GM19239 (cell line): ENCODE measurements around the gene GSTM3.
"Not testable (repeated sequence)": the region's sequence is repeated elsewhere in the genome, so short reads cannot be mapped to it uniquely, and the experiment has no call there.

Experiments
- DNase-seq: peaks from one replicate; pipeline ENCODE4 v3.0.0; 2011; ENCODE audit warnings: low spot score; ENCODE audit not compliant: insufficient read length
- FAIRE-seq: peaks from 2 replicates; lab custom pipeline; 2011; peaks lifted over from hg19 to GRCh38; lab: Jason Lieb, UNC

The GSTM3 gene

DNA sequence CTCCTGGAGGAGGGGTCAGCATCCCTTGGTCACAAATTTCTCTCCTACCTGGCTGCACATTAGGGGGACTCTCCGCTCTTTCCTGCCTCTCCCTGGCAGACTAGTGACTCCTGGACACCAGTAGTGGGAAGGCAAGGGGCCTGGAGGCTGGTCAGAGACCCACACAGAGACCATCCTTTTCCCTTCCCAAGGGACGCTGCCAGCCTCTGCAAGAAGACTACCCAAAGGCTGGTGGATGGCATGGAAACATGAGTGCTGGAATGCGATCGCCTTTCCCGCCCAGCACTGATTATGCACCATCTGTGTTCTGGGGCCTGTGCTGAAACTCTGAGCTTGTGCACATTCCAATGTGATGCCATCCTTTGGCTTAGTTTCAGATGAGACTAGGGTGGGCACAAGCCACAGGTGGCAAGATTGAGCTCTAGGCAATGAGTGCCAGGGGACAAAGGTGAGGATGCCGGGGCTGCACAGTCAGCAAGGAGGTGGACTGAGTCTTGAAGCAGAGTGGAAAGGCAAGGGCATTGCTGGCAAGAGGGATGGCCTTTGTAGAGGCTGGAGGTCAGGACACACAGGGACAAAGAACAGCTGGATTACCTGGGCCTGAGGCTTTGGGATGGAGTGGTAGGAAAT lies 35.5 kb upstream of the GSTM3 start:
- DNase-seq = no peak
- FAIRE-seq = no peak

DNA sequence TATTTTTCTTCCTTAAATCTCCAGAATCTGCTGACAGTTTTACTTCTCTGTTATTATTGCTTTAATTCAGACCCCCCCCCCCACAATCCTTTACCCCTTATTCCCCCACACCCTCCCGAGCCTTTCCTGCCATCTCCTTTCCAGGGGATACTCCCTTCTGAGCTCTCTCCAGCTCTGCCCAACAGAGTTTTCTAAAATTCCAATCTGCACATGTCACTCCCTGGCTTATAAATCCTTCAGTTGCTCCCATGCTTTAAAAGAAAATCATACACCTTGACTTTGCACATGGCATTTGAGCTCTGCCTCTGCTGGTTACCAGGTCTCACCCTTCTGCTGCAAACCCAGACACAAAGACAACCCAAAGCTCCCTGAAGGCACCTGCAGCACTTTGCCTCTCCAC lies 34.6 kb upstream of the GSTM3 start:
- FAIRE-seq (no peak), DNase-seq (no peak)

DNA sequence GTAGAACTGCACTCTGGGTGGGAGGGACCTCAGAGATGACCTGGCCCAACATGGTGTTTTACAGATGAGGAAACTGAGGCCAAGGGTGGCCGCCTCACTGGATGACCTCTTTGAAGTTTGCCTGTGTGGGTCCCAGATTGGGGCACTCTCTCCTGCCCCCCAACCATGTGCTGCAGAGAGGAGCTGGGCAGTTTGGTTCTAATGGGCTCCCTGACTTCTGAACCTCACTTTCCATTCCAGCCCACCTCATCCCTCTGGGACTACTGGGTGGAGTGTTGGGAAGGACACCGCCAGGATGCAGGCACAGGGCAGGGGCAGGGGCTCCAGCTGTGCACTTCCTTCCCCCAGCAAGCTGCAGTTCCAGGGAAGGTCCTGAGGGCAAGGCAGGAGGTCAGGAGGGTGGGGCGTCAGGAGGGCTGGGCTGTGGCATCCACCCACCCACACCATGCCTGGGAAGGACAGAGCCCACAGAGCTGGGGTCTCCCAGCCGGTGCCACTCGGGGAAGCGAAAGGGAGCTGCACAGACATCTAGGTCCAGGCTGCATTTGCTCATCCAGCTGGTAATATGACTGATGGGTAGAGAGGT lies 33.2 kb upstream of the GSTM3 start:
- no peak for DNase-seq
- no peak for FAIRE-seq

DNA sequence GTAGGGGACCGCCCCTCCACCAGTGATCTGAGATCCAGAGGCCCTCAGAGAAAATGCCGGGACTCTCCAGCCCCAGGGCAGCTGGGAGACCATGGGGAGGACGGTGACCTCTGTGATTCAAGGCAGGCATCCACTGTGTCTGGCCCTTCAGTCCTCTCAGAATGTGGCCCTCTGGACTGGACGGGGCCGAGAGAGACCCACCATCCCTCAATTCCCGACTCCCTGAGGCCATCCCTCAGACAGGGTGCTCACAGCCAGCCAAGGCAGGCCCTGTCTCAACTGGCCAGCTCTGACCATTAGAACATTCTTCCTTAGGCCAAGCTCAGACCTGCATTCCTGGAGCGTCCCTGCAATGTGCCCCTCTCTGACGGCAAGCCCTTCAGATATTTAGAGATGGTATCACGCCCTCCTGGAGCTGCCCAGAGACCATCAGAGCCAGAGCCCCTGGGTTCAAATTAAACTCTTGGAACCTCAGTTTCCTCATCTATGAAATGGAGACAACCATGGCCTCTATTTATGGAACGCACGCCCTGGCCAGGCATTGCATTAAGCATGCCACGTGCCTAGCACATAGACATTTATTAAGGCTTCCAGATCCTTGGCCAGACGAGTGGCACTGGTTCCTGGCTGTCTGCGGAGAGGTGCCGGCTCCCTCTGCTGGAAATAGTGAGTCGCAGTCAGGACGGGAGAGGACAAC lies 32.5 kb upstream of the GSTM3 start:
- DNase-seq (peak; percentile 70), FAIRE-seq (peak; percentile 71)

DNA sequence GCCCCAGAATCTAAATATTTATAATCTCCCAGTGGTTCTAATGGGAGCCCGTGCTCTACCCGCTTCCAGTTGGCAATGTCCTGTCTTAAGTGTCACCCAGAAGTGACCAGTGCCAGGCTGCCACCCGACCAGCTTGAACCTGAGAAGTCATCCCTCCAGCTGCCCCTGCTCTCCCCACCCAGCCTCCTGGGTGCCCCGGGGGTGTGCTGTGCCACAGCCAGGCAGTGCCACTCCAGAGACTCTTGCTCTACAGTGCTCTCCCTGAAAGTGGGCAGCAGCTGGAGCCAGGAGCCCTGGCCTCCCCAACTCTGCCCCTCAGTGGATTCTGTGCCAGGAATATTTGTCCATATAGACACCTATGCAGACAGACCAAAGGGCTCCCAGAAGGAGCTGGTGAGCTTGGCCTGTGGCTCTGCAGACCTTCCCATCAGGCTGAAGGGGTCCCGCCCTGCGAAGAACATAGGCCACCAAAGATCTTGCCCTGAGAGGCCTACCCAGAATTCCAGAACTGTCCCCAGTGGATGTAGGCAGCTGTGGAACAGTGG lies 31.9 kb upstream of the GSTM3 start:
- DNase-seq (no peak), FAIRE-seq (no peak)

DNA sequence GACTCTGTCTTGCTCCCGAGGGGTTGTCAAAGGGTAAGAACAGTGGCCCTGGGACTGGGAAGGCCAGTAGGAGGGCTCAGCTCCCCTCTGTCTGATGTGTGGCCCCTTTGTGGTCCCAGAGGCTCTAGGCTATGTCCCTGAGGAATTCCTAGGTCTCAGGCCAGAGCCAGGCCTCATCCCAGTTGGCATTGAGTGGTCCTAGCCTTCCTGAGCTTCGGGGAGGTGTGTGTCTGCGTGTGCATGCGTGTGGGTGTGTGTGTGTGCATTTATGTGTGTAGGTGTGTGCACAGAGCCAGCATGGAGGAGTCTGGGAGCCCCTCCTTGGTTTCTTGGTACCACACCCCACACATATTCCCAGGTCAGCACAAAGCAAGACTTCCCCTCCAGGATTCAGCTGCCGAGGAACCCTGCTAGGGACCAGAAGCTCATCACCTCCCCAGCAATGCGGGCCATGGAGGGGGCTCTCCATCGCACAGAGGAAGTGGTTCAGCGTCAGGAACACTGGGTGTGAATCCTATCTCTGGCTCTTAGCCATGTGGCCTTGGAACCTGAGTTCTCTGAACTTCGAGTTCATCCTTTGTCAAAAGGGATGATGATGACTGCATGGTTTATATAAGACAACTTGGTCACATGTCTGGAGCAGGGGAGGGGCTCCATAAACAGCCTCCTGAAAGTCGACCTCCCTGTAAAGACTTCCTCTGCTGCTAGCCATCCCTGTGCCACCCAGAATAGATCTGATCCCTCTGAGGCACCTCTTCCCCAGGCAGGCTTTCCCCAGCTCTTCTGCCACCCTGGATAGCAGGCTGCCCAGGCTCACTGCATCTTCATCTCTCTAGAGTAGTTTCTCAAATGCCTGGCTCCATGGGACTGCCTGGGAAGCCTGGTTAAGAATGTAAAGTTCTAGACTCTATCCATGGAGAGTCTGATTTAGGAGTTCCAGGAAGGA lies 31.1 kb upstream of the GSTM3 start:
- DNase-seq (no peak), FAIRE-seq (no peak)

DNA sequence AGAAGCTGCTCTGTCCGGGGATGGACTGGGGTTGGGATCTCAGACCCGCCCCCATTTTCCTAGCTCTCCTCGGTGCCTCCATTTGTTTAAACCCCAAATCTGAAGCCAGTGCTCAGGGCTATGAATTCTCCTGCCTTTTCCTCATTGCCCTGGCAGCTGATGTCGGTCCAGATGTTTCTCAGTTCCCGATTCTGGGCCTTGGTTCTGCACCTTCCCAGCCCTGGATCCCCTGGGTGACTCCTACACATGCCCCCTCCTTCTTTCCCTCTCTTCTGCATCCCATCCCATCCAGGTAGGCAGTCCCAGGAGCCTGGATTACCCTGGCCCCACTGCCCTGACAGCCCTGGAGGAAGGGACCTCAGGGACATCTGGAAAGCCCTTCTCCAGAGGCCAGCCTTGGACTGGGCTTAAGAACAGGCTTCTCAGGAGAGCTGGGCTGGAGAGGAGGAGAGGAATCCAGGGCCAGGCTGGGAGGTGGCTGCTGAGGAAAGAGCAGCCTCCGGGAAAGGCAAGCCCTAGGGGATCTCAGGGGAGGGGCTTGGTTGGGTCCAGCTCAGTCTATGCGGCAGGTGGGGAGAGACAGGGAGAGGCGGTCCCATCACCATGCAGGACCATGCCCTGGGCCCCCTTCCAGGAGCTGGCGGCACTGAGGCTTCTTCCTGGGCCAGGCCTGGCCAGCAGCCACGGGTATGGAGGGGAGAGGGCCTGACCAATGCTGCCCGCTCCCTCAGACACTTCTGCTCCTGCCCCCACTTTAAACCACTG lies 29.7 kb upstream of the GSTM3 start:
- no peak for FAIRE-seq
- no peak for DNase-seq

DNA sequence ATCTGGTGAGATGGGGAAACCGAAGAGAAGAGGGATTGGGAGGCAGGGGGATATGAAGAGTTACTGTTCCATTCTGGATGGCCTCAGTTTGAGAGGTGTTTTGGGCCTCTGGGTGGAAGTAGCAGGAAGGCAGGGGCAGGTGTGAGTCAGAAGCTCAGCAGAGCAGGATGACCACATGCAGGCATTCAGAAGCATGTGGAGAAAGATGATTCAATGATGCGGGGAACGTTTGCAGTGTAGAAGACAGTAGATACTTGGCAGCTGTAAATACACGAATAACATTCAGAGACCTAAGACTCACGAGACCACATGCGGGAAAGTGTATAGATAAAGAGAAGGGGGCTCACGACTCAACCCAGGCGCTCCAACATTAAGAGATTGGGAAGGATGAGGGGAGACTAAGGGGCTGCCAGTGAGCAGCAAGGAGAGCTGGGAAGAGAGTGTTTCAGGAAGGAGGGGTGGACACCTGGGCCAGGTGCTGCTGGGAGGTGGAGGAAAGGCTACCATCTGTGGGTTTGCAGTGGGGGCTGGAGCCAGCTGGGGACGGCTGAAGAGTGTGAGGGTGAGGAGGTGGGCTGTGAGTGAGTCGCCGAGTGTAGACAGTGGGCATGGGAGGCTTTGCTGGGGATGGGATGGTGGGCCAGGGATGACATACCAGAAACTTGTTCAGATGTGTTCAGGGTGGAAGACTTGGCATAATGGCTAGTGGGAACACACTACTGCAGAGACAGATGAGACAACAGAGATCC lies 28.7 kb upstream of the GSTM3 start:
- no peak for FAIRE-seq
- no peak for DNase-seq

DNA sequence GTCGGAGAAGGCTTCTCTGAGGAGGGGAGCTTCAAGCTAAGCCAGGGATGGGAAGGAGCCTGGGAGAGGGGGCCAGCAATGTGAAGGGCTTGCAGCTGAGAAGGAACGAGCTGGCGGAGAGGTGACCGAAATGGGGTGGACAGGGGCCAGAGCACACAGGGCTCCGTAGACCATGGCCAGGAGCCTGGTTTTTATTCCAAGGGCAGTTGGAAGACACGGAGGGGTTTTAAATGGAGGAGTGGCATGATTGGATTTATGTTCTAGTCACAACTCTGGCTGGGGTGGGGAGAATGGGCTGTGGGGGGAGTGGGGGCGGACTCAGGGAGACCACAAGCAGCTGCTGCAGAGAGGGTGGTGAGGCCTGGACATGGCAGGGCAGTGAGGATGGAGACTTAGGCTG lies 28.0 kb upstream of the GSTM3 start:
- FAIRE-seq = no peak

DNA sequence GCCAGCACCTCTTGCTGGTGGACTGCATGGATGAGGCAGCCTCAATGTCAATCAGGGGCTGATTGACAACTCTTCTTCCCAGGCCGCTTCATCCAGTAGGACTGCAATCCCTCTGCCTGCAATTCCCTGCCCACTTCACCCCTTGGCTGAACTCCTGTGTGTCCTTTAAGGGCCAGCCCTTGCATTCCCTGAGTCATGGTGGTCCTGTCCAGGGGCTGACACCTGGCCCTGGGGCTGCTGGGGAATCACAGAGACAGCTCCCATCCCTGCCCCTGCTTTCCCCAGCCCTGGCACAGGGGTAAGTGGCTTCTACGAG lies 27.5 kb upstream of the GSTM3 start:
- DNase-seq = no peak
- no peak for FAIRE-seq

More for the DNA sequence above, 28.0 kb upstream of the GSTM3 start:
- DNase-seq = no peak

DNA sequence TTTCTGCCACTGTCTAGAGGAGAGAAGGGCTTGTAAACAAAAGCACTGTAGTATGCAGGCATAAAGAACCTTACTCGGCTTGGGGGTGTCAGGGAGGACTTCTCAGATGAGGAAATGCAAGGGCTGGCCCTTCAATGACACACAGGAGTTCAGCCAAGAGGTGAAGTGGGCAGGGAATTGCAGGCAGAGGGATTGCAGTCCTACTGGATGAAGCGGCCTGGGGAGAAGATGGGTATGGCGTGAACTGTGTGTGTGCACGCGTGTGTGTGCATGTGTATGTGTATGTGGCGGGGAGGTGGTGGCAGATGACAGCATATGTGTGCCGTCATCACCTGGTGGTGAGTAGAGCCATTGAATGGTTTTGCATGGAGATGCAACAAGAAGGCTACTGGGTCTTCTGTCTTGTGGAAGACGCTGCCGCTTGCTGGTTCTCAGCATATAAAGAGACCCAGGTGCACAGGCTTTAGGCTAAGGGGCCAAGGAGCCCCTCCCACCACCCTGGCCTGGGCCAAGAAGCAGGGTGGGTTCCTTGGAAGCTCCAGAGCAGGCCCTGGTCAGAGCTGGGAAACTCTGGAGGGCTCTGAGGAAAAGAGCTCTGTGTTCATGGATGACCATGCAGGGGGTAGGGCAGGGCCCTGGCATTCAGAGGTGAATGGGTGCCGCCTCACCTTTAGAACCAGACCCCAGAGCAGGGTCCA lies 26.9 kb upstream of the GSTM3 start:
- FAIRE-seq (no peak), DNase-seq (no peak)

DNA sequence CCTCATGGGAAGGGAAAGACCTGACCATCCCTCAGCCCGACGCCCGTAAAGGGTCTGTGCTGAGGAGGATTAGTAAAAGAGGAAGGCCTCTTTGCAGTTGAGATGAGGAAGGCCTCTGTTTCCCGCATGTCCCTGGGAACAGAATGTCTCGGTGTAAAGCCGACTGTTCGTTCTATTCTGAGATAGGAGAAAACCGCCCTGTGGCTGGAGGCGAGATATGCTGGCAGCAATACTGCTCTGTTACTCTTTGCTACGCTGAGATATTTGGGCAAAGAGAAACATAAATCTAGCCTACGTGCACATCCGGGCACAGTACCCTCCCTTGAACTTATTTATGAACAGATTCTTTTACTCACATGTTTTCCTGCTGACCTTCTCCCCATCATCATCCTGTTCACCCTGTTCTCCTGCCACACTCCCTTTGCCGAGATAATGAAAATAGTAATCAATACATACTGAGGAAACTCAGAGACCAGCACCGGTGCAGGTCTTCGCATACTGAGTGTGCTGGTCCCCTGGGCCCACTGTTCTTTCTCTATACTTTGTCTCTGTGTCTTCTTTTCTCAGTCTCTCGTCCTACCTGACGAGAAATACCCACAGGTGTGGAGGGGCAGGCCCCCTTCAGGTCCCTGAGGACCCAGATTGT lies 26.3 kb upstream of the GSTM3 start:
- DNase-seq, FAIRE-seq: not testable (repeated sequence)

DNA sequence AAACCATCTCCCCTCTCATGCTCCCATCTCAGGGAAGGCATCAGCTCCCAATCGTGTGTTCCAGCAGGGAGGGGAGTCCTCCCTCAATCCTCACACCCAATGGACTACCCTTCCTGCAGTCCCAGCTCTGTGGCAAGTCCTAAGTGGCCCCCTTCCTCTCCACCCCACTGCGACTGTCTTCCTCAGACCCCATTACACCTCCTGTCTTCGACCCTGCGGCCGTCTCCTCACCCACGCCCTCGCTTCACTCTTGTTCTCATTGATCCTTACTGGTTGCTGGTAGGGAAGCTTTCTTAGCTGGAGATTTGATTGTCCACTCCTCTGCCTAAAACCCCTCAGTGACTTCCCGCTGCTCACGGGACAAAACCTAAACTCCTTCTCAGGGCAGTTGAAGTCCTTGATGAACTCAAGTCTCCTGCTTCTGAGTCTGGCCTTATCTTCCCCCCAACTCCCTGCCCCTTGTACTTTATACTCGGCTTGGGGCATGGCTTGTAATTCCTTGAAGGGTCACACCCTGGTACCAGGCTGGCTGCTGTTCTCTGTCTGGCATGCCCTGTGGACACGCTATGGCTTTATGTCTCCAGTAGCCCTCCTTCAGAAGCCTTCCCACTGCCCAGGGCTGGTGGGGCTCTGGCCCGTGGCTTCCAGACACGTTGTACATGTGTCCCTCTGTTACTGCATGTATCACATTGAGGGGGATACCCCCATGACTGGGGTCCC lies 25.2 kb upstream of the GSTM3 start:
- no peak for DNase-seq
- FAIRE-seq = no peak

DNA sequence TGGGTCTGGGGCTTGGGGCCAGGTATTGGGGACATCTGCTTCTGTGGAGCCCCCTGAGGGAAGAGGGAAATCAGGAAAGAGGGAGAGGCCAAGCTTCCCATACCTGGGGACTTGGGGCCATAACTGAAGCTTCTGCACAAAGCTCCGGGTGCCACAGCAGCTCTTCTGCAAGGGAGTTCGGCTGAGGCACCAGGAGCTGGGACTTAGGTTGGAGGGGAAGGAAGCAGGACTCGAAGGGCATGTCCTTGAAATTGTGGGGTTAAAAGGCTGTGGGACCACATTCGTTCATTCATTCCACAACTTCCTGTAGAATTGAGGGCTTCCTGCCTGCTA lies 24.6 kb upstream of the GSTM3 start:
- no peak for DNase-seq
- no peak for FAIRE-seq

DNA sequence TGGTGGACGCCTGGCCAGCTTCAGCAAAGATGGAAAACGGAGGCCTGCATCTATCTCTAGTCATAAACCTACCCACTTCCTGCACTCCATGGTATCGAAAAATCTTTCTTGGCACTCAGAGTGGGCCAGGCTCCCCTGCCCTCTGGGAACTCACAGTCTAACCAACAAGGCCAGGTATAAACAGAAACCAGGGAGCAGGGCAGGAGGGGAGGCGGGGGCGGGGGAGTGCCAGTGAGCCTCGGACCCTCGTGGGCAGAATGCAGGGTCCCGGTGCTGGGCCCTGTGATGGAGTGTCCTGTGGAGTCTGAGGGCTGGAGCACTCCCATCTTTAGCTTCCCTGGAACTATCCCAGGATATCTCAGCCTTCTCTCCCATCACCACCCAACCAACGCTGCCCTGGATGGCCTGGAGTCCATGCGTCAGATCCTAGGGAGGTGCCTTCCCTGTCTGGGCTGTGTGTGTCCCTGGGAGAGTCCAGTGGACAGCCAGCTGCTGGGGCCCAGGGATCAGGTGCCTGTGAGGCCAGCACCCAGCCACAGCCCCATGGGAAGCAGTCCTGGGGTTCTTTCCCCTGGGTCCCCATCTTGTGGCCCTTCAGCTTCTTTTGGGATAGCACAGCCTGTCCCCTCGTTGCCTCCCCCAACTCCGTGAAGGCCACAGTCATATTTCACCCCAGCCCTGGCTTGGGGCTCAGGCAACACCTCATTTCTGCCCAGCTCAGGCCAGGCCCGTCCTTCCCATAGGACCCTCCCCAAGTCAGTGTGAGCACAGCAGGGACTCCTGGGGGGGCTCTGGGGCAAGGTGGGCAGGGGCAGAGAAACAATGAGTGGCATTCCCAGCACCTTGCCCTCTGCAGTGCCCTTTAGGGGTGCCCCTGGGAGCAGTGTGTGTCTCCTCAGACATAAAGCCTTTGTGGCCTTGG lies 24.0 kb upstream of the GSTM3 start:
- FAIRE-seq = no peak

DNA sequence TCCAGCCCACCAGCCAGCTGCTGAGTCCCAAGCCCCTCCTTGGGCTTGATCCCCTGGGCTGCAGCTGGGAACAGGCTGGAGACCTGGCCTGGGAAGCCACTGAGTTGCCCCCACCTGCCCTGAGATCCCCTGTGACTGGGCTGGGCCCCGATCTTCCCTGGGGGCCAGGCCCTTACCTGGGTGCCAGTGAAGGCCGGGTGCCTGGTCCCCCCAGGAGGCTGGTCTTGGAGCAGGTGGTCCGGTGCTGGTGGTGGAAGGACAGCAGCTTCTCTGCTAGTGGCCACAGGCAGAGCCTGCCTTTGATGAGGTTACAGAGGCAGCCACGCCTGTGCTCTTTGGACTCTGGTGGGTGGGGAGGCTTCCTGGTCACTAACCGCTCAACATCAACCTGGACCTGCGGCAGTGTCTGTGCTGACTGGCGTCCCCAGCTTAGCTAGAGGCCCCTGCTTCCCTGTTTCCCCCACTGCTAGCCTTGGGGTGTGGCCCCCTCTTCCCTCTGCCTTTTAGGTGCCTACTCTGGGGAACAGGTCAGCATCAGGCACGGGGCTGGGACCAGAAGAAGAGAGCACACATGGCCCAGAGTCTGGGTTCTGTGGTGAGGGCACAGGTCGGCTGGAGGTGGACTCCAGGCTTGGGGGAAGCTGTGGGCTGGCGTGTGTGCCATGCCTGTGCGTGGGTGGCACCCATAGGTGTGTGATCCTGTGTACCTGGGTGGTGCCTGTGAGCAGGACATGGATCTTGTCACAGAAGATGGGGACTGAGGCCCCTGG lies 23.0 kb upstream of the GSTM3 start, which contains the start of gene EPS8L3:
TSS of gene EPS8L3 (minus strand) at position 278 of the 770 bp plus-strand sequence. CDS start 2,174 bp downstream, outside the sequence.
- DNase-seq = no peak
- no peak for FAIRE-seq

More for the DNA sequence above, 24.0 kb upstream of the GSTM3 start:
- no peak for DNase-seq
